PC-3 (cell line): ENCODE data around the gene CFAP54. TPM values are rescaled to one million over a fixed set of nuclear protein-coding genes. Genes with fewer than 3 reads are reported as not detected.

Experiments
- ATAC-seq: fragments of 200-7000 bp; cut with Tn5 transposase; 2 replicates; pipeline ENCODE4 v1.9.1; 2020; ENCODE audit warnings: mild to moderate bottlenecking, moderate library complexity
- BruUV-seq: library from RNA; stranded (reverse); fragments of 400-500 nt; replicated peaks from 2 replicates; lab custom pipeline; 2021; lab: Mats Ljungman, UMichigan
- CTCF ChIA-PET: fragments of 300-600 bp; sonication (Branson Sonifier 250); formaldehyde crosslinking; loops from one replicate; lab custom pipeline; 2022; ENCODE audit warnings: antibody characterized with exemption; lab: Charles Lee
- POLR2A ChIA-PET: fragments of 300-600 bp; sonication (Branson Sonifier 250); formaldehyde crosslinking; loops from one replicate; lab custom pipeline; 2022; ENCODE audit warnings: antibody characterized with exemption; ENCODE audit not compliant: unreplicated experiment; lab: Charles Lee
- DNase-seq: peaks from one replicate; pipeline ENCODE4 v3.0.0-alpha.2; 2015
- H2AFZ ChIP-seq: fragments of 300-600 bp; sonication (generic); 2 replicates; pipeline ENCODE4 v1.6.0; 2016; ENCODE audit warnings: antibody characterized with exemption, low read length
- H3F3A ChIP-seq: fragments of 300-600 bp; sonication (generic); one replicate; pipeline ENCODE4 v1.6.0; 2017; ENCODE audit warnings: antibody characterized with exemption, low read length, control low read depth, mild to moderate bottlenecking; ENCODE audit not compliant: unreplicated experiment
- H3K27ac ChIP-seq: fragments of 300-600 bp; sonication (generic); 2 replicates; pipeline ENCODE4 v1.5.1; 2016; ENCODE audit warnings: mild to moderate bottlenecking, low read length
- H3K27me3 ChIP-seq: fragments of 300-600 bp; sonication (generic); 2 replicates; pipeline ENCODE4 v1.6.1; 2016; ENCODE audit warnings: low read length, mixed read lengths
- H3K36me3 ChIP-seq: fragments of 300-600 bp; sonication (generic); 2 replicates; pipeline ENCODE4 v1.6.1; 2016; ENCODE audit warnings: low read depth, mixed run types, low read length, mixed read lengths
- H3K4me1 ChIP-seq: fragments of 300-600 bp; sonication (generic); 2 replicates; pipeline ENCODE4 v1.5.1; 2016; ENCODE audit warnings: low read length; ENCODE audit not compliant: insufficient read depth
- H3K4me2 ChIP-seq: fragments of 300-600 bp; sonication (generic); 2 replicates; pipeline ENCODE4 v1.6.0; 2016; ENCODE audit warnings: low read length
- H3K4me3 ChIP-seq: fragments of 300-600 bp; sonication (generic); 2 replicates; pipeline ENCODE4 v1.5.1; 2016; ENCODE audit warnings: mild to moderate bottlenecking, low read length, mixed read lengths
- H3K79me2 ChIP-seq: fragments of 300-600 bp; sonication (generic); 2 replicates; pipeline ENCODE4 v1.6.1; 2017; ENCODE audit warnings: low read length, mixed read lengths
- H3K9ac ChIP-seq: fragments of 300-600 bp; sonication (generic); 2 replicates; pipeline ENCODE4 v1.6.0; 2016; ENCODE audit warnings: mild to moderate bottlenecking, low read length
- H3K9me2 ChIP-seq: fragments of 300-600 bp; sonication (generic); replicated peaks from 2 replicates; pipeline ENCODE4 v1.6.1; 2016; ENCODE audit warnings: mixed run types, low read length, mixed read lengths
- H3K9me3 ChIP-seq: fragments of 300-600 bp; sonication (generic); 2 replicates; pipeline ENCODE4 v1.6.1; 2016; ENCODE audit warnings: low read length, mixed read lengths
- H4K20me1 ChIP-seq: fragments of 300-600 bp; sonication (generic); 2 replicates; pipeline ENCODE4 v1.6.1; 2016; ENCODE audit warnings: low read length, mixed read lengths
- EZH2 ChIP-seq: fragments of 300-600 bp; sonication (generic); IDR thresholded peaks from one replicate; pipeline ENCODE4 v1.6.1; 2017; ENCODE audit warnings: antibody characterized with exemption, mild to moderate bottlenecking, low read length; ENCODE audit not compliant: unreplicated experiment
- EZH2phosphoT487 ChIP-seq: fragments of 300-600 bp; sonication (generic); IDR thresholded peaks from 2 replicates; pipeline ENCODE4 v1.6.1; 2018; ENCODE audit warnings: mild to moderate bottlenecking, antibody characterized with exemption, low read length, borderline replicate concordance
- intact Hi-C: fragments of 100-400 bp; cut with micrococcal nuclease; formaldehyde crosslinking; loops from 2 replicates; pipeline ENCODE4 v1.9.0; 2023
- total RNA-seq: library from RNA; depleted of rRNA; stranded (reverse); fragments of >200 nt; gene quantifications from 2 replicates; pipeline ENCODE4 v1.2.3, GENCODE V29; 2014
- TF ChIP-seq, protein P1 (sequence below): fragments of 300-600 bp; sonication (generic); conservative IDR thresholded peaks from 2 replicates; pipeline ENCODE4 v1.5.1; 2017; ENCODE audit warnings: antibody characterized with exemption, low read depth, mild to moderate bottlenecking, low read length

CFAP54 gene
- total RNA-seq, 1 experiment from 2014 or later = 0.77 TPM

DNA sequence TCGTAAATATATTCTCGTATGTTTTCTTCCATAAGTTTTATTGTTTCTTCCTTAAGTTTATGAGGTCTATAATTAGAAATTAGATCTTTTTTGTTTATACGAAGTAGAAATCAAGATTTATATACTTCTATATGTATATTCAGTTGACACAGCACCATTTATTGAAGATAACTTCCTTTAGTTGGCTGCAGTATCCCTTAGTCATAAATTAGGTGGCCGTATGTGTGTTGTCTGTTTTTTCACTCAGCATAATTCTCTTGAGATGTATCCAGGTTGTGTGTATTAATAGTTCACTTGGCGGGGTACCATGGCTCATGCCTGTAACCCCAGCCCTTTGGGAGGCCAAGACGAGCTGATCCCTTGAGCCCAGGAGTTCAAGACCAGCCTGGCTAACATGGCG lies 40.5 kb downstream of the CFAP54 start:
- Histone ChIP-seq H3K9ac (no peak overlapping the region), H3K9me3 (no peaks in the 10 kb centered on the region), H3K9me2 (no peaks in the 10 kb centered on the region), H3K79me2 (no peaks in the 10 kb centered on the region), H3F3A (no peaks in the 10 kb centered on the region), H2AFZ (no peak overlapping the region), H3K4me2 (no peak overlapping the region), H3K4me1 (peaks cover 10% of the 10 kb centered on the region), H3K27ac (no peak overlapping the region), H3K36me3 (no peaks in the 10 kb centered on the region), H3K4me3 (no peak overlapping the region), H4K20me1 (no peaks in the 10 kb centered on the region), H3K27me3 (no peaks in the 10 kb centered on the region)
- no peak for TF ChIP-seq EZH2
- TF ChIP-seq, protein P1, sequence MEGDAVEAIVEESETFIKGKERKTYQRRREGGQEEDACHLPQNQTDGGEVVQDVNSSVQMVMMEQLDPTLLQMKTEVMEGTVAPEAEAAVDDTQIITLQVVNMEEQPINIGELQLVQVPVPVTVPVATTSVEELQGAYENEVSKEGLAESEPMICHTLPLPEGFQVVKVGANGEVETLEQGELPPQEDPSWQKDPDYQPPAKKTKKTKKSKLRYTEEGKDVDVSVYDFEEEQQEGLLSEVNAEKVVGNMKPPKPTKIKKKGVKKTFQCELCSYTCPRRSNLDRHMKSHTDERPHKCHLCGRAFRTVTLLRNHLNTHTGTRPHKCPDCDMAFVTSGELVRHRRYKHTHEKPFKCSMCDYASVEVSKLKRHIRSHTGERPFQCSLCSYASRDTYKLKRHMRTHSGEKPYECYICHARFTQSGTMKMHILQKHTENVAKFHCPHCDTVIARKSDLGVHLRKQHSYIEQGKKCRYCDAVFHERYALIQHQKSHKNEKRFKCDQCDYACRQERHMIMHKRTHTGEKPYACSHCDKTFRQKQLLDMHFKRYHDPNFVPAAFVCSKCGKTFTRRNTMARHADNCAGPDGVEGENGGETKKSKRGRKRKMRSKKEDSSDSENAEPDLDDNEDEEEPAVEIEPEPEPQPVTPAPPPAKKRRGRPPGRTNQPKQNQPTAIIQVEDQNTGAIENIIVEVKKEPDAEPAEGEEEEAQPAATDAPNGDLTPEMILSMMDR = no peak
- no peak for TF ChIP-seq EZH2phosphoT487
- BruUV-seq = no TSS peak
- peak; percentile 69 for ATAC-seq
- DNase-seq = peak; percentile 18
- ChIA-PET POLR2A (no interaction called here), CTCF (no interaction called here)
- intact Hi-C loops = no loop called here

DNA sequence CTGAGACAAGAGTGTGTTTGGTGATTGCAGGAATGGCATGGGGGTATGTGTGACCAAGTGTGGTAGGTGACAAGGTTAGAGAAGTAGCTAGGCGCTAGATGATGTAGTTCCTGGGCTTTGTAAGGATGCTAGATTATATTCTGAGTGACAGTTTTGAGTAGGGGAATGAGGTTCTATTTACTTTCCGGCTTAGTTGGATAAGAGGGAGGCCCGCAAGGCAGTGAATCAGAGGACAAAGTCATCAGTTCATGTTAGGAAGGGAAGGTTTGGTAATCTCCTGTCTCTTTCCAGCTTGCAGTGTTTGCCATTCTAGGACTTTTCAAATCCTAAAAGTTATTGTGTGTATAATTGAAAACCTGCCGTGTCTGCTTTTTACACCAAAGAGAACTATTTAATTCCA lies 45.0 kb downstream of the CFAP54 start:
- peak; percentile 80 for DNase-seq

DNA sequence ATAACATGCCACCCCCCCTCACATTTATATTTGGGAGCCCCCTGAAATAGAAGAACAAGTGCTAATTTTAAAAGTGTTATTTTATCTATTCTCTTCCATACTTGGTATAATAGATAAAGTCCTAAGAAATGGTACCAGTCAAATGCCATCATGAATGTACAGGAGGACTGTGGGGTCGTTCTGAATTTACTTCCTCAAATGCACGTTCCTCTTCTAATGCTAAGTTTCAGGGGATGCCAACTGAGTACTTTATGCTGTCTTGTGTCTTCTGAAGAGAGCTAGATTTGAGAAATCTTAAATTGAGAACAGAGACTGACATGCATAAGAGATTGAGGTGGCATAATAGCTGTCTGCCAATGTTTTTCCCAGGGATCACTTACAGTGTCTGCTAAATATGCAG lies 59.0 kb downstream of the CFAP54 start:
- Histone ChIP-seq H3K4me1 (no peaks in the 10 kb centered on the region), H3K4me2 (no peak overlapping the region), H3F3A (no peaks in the 10 kb centered on the region), H4K20me1 (no peaks in the 10 kb centered on the region), H3K9me3 (no peaks in the 10 kb centered on the region), H3K9me2 (no peaks in the 10 kb centered on the region), H3K27me3 (no peaks in the 10 kb centered on the region), H3K4me3 (no peak overlapping the region), H3K27ac (no peak overlapping the region), H2AFZ (no peak overlapping the region), H3K36me3 (no peaks in the 10 kb centered on the region), H3K9ac (no peak overlapping the region), H3K79me2 (no peaks in the 10 kb centered on the region)
- intact Hi-C loops = no loop called here
- POLR2A ChIA-PET = no interaction called here
- TF ChIP-seq, protein P1 = no peak
- TF ChIP-seq EZH2phosphoT487 = no peak
- no peak for TF ChIP-seq EZH2
- no TSS peak for BruUV-seq
- no peak for ATAC-seq
- CTCF ChIA-PET = no interaction called here
- no peak for DNase-seq

More for the DNA sequence above, 45.0 kb downstream of the CFAP54 start:
- Histone ChIP-seq H3K27me3 (no peaks in the 10 kb centered on the region), H3K27ac (peak overlapping the region; percentile 33; the same call in 1 of the 2 replicates), H2AFZ (no peak overlapping the region), H3K9ac (no peak overlapping the region), H3K4me2 (peak overlapping the region; percentile 44), H4K20me1 (no peaks in the 10 kb centered on the region), H3F3A (no peaks in the 10 kb centered on the region), H3K4me1 (peaks cover 10% of the 10 kb centered on the region), H3K36me3 (no peaks in the 10 kb centered on the region), H3K79me2 (no peaks in the 10 kb centered on the region), H3K9me3 (no peaks in the 10 kb centered on the region), H3K9me2 (no peaks in the 10 kb centered on the region), H3K4me3 (no peak overlapping the region)
- BruUV-seq = no TSS peak
- ChIA-PET POLR2A (no interaction called here), CTCF (no interaction called here)
- intact Hi-C loops = no loop called here
- TF ChIP-seq, protein P1 = no peak
- TF ChIP-seq EZH2 (no peak), EZH2phosphoT487 (no peak)
- peak; percentile 90 for ATAC-seq
